ENCODE measurements around the gene CPT2. TPM values are rescaled to one million over a fixed set of nuclear protein-coding genes. Genes with fewer than 3 reads are reported as not detected.

Gene CPT2
- total and polyA plus RNA-seq, 2 of the 13 experiments (the other 11 are each of a cell fraction or from before 2014, with no cell fraction given): 12.6 to 14.6 TPM

DNA sequence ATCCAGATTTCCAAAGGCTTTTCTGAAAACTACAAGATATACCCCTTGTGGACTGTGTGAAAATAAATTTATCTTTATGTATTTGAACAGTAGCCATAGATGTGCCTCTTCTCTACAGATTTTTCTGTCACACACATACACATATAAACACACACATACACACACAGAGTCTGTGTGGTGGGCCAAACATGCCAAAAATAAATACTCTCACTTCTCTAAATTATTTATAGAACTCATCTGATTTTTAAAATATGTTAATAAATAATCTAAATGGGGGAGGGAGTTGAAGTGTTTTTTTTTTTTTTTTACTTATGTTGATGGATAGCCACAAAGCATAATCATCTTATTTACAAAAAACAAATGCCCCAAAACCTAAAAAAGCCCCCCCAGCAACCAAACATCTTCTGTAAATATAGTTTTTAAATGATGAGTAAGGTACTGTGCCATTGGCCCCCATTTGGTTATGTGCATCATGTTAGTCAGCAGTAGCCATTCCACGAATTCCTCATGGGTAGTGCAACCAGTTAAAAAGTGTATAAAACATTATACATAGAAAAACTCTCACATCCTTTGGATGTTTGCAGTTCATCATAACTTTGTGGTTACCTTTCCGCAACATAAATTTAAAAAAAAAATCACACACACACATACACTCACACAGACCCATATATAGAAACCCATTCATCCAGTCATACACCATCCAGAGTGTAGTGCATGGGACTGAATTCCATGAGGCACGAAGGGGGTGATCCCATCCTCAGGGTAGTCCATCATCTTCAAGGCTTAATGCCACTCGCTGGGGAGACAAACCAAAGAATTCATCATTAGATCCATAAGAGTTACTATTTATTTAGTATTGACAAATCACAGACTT is 49.9 kb downstream of the CPT2 start:
- no peak overlapping the region for H3K27ac ChIP-seq (ENCODE audit: extremely low read length, insufficient read depth, low read length)
- 71% methylated on average over 4 of the region's 4 CpGs for WGBS (ENCODE audit: low lambda C conversion rate)
- CTCF ChIA-PET (ENCODE audit: low intra/inter-chr PET ratio, low total read pairs): no interaction called here
- no TSS peak for BruUV-seq (replicated peaks)
- FAIRE-seq (peak; percentile 32), DNase-seq (ENCODE audit: low spot score) (no peak), ATAC-seq (no peak)
- no peak overlapping the region for H3K9ac ChIP-seq (ENCODE audit: insufficient read depth, low read depth, low read length)
- H3K4me1 ChIP-seq (ENCODE audit: insufficient read depth, low read length): no peaks in the 10 kb centered on the region
- TF ChIP-seq TAF15 (IDR thresholded peaks at IDR 0.05; ENCODE audit: low read depth, low read length, poor library complexity, severe bottlenecking) (no peak), HNRNPH1 (optimal IDR thresholded peaks at IDR 0.05; ENCODE audit: low read depth, low read length) (no peak), RAD51 (IDR thresholded peaks at IDR 0.05; ENCODE audit: borderline replicate concordance) (no peak)
- TF ChIP-seq, protein P1, sequence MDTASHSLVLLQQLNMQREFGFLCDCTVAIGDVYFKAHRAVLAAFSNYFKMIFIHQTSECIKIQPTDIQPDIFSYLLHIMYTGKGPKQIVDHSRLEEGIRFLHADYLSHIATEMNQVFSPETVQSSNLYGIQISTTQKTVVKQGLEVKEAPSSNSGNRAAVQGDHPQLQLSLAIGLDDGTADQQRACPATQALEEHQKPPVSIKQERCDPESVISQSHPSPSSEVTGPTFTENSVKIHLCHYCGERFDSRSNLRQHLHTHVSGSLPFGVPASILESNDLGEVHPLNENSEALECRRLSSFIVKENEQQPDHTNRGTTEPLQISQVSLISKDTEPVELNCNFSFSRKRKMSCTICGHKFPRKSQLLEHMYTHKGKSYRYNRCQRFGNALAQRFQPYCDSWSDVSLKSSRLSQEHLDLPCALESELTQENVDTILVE (CRISPR knock-in tag; IDR thresholded peaks at IDR 0.05): no peak
- H3K27me3 ChIP-seq (ENCODE audit: control insufficient read depth in 1 of 2, insufficient read depth in 2 of 2, low read length in 2 of 2): no peaks in the 10 kb centered on the region
- H4K20me1 ChIP-seq (ENCODE audit: insufficient read depth, low read length): no peaks in the 10 kb centered on the region
- no peak overlapping the region for H3K4me3 ChIP-seq (replicated peaks in 1 of 3; ENCODE audit: insufficient read depth in 1 of 3, low read depth in 2 of 3, low read length in 3 of 3)
- H2AFZ ChIP-seq (ENCODE audit: low read length): no peak overlapping the region
- in situ Hi-C loops (cut with HindIII; ENCODE audit: extremely low pct_ligation_motif_present, low pct_unique_long_range_greater_than_20kb) (no loop called here), intact Hi-C loops (cut with micrococcal nuclease; ENCODE audit: unreplicated experiment) (no loop called here)
- no peak overlapping the region for H3K4me2 ChIP-seq (ENCODE audit: low read depth, low read length)
- H3K36me3 ChIP-seq (replicated peaks in 1 of 2; ENCODE audit: control insufficient read depth in 1 of 2, insufficient read depth in 2 of 2, low read length in 2 of 2): peaks cover 8 to 34% of the 10 kb centered on the region in 2 experiments; a peak in 4 of 5 replicates
- H3K9me3 ChIP-seq (ENCODE audit: low read length): no peaks in the 10 kb centered on the region
- POLR2A ChIA-PET: no interaction called here
- no peaks in the 10 kb centered on the region for H3K79me2 ChIP-seq (ENCODE audit: insufficient read depth, low read length)

DNA sequence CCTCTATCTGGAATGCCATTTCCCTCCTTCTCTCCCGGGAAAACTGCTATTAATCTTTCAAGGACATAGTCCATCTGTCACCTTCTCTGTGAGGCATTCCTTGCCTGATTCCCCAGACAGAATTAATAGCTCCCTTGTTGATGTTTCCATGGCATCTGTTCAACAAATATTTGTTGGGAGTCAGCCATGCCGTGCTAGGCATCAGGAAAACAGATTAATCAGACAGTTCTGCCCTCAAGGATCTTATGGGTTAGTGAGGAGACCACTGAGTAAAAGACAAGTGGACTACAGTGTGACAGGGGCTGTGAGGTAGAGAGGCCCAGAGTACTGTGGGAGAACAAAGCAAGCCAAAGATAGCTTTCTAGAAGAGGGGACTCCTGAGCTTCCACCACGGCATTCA is 53.1 kb downstream of the CPT2 start:
- no peaks in the 10 kb centered on the region for H3K9me3 ChIP-seq (ENCODE audit: low read length)
- H3K9ac ChIP-seq (ENCODE audit: insufficient read depth, low read depth, low read length): no peak overlapping the region
- H4K20me1 ChIP-seq (ENCODE audit: insufficient read depth, low read length): no peaks in the 10 kb centered on the region
- H3K36me3 ChIP-seq (replicated peaks in 1 of 2; ENCODE audit: control insufficient read depth in 1 of 2, insufficient read depth in 2 of 2, low read length in 2 of 2): peaks cover 10 to 49% of the 10 kb centered on the region in 2 experiments; a peak in 4 of 5 replicates
- H3K4me1 ChIP-seq (ENCODE audit: insufficient read depth, low read length): no peaks in the 10 kb centered on the region
- no peak for FAIRE-seq
- intact Hi-C loops (cut with micrococcal nuclease; ENCODE audit: unreplicated experiment): no loop called here
- no peaks in the 10 kb centered on the region for H3K27me3 ChIP-seq (ENCODE audit: control insufficient read depth in 1 of 2, insufficient read depth in 2 of 2, low read length in 2 of 2)
- ChIA-PET POLR2A (no interaction called here), CTCF (ENCODE audit: low intra/inter-chr PET ratio, low total read pairs) (no interaction called here)
- H3K4me3 ChIP-seq (replicated peaks in 1 of 3; ENCODE audit: insufficient read depth in 1 of 3, low read depth in 2 of 3, low read length in 3 of 3): no peak overlapping the region
- no peak overlapping the region for H2AFZ ChIP-seq (ENCODE audit: low read length)
- TF ChIP-seq, protein P2, sequence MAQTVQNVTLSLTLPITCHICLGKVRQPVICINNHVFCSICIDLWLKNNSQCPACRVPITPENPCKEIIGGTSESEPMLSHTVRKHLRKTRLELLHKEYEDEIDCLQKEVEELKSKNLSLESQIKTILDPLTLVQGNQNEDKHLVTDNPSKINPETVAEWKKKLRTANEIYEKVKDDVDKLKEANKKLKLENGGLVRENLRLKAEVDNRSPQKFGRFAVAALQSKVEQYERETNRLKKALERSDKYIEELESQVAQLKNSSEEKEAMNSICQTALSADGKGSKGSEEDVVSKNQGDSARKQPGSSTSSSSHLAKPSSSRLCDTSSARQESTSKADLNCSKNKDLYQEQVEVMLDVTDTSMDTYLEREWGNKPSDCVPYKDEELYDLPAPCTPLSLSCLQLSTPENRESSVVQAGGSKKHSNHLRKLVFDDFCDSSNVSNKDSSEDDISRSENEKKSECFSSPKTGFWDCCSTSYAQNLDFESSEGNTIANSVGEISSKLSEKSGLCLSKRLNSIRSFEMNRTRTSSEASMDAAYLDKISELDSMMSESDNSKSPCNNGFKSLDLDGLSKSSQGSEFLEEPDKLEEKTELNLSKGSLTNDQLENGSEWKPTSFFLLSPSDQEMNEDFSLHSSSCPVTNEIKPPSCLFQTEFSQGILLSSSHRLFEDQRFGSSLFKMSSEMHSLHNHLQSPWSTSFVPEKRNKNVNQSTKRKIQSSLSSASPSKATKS (CRISPR knock-in tag; IDR thresholded peaks at IDR 0.05): no peak
- TF ChIP-seq FIP1L1 (IDR thresholded peaks at IDR 0.05; ENCODE audit: borderline replicate concordance, insufficient read depth, low read depth, low read length) (no peak), ZNF660 (CRISPR knock-in tag; IDR thresholded peaks at IDR 0.05; ENCODE audit: borderline replicate concordance, low read depth) (no peak), PCBP1 (IDR thresholded peaks at IDR 0.05; ENCODE audit: borderline replicate concordance, low read depth, low read length) (no peak), ZNF619 (CRISPR knock-in tag; IDR thresholded peaks at IDR 0.05) (no peak)
- no peak for DNase-seq (ENCODE audit: low spot score)
- ATAC-seq: no peak
- H3K79me2 ChIP-seq (ENCODE audit: insufficient read depth, low read length): no peaks in the 10 kb centered on the region
- in situ Hi-C loops (cut with HindIII; ENCODE audit: extremely low pct_ligation_motif_present, low pct_unique_long_range_greater_than_20kb): no loop called here
- BruUV-seq (replicated peaks): no TSS peak
- H3K27ac ChIP-seq (ENCODE audit: extremely low read length, insufficient read depth, low read length): no peak overlapping the region
- H3K4me2 ChIP-seq (ENCODE audit: low read depth, low read length): no peak overlapping the region
- WGBS (ENCODE audit: low lambda C conversion rate): 70% methylated on average over 3 of the region's 3 CpGs
